Panc1 (cell line): Measurements from ENCODE around the gene BTBD8.

Experiments
- POLR2AphosphoS5 ChIP-seq: IDR thresholded peaks from 2 replicates; pipeline ENCODE4 v1.6.1; 2012; ENCODE audit warnings: mild to moderate bottlenecking, low read depth, low read length, moderate library complexity
- SIN3A ChIP-seq: IDR thresholded peaks from 2 replicates; pipeline ENCODE4 v1.6.1; 2012; ENCODE audit warnings: low read depth, mild to moderate bottlenecking, low read length, moderate library complexity, borderline replicate concordance; ENCODE audit not compliant: insufficient read depth
- TCF7L2 ChIP-seq: IDR thresholded peaks from 2 replicates; pipeline ENCODE4 v1.6.1; 2011; ENCODE audit warnings: mild to moderate bottlenecking, low read depth, low read length, inconsistent platforms
- TF ChIP-seq, protein P1 (sequence below), 2 experiments: IDR thresholded peaks; 2 replicates each; pipeline ENCODE4 v1.6.1; 2011 to 2012; ENCODE audit warnings: low read depth in 2 of 2, control low read depth in 1 of 2, low read length in 1 of 2, mild to moderate bottlenecking in 1 of 2, moderate library complexity in 1 of 2; ENCODE audit not compliant: insufficient read depth in 1 of 2
- TF ChIP-seq, protein P2 (sequence below): fragments of 450-650 bp; IDR thresholded peaks from 2 replicates; pipeline ENCODE4 v1.5.1; 2017; ENCODE audit warnings: mild to moderate bottlenecking

DNA sequence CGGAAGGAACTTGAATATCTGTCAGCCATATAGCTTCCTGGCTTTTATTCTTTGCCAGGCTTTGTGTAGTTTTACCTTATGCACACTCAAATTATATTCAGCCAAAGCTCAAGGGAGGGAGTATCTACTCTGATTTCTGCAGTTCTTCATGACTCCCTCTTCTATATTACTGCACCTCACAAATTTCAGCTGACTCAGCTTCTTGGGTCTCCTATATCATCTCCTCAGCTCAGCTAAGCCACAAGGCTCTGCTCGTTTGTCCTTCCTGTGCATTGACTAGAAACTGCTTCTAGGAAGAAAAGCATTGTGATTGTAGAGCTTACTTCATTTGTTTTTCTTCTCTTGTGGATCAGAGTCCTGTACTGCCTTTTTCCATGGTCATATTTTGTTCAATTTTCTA, 37.4 kb downstream of the BTBD8 start:
- TF ChIP-seq, protein P1, sequence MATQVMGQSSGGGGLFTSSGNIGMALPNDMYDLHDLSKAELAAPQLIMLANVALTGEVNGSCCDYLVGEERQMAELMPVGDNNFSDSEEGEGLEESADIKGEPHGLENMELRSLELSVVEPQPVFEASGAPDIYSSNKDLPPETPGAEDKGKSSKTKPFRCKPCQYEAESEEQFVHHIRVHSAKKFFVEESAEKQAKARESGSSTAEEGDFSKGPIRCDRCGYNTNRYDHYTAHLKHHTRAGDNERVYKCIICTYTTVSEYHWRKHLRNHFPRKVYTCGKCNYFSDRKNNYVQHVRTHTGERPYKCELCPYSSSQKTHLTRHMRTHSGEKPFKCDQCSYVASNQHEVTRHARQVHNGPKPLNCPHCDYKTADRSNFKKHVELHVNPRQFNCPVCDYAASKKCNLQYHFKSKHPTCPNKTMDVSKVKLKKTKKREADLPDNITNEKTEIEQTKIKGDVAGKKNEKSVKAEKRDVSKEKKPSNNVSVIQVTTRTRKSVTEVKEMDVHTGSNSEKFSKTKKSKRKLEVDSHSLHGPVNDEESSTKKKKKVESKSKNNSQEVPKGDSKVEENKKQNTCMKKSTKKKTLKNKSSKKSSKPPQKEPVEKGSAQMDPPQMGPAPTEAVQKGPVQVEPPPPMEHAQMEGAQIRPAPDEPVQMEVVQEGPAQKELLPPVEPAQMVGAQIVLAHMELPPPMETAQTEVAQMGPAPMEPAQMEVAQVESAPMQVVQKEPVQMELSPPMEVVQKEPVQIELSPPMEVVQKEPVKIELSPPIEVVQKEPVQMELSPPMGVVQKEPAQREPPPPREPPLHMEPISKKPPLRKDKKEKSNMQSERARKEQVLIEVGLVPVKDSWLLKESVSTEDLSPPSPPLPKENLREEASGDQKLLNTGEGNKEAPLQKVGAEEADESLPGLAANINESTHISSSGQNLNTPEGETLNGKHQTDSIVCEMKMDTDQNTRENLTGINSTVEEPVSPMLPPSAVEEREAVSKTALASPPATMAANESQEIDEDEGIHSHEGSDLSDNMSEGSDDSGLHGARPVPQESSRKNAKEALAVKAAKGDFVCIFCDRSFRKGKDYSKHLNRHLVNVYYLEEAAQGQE (IDR thresholded peaks at IDR 0.05; ENCODE audit: insufficient read depth in 1 of 2, low read depth in 2 of 2, low read length in 1 of 2) = no peak
- TF ChIP-seq, protein P2, sequence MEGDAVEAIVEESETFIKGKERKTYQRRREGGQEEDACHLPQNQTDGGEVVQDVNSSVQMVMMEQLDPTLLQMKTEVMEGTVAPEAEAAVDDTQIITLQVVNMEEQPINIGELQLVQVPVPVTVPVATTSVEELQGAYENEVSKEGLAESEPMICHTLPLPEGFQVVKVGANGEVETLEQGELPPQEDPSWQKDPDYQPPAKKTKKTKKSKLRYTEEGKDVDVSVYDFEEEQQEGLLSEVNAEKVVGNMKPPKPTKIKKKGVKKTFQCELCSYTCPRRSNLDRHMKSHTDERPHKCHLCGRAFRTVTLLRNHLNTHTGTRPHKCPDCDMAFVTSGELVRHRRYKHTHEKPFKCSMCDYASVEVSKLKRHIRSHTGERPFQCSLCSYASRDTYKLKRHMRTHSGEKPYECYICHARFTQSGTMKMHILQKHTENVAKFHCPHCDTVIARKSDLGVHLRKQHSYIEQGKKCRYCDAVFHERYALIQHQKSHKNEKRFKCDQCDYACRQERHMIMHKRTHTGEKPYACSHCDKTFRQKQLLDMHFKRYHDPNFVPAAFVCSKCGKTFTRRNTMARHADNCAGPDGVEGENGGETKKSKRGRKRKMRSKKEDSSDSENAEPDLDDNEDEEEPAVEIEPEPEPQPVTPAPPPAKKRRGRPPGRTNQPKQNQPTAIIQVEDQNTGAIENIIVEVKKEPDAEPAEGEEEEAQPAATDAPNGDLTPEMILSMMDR = no peak
- TF ChIP-seq POLR2AphosphoS5 (no peak), SIN3A (no peak), TCF7L2 (no peak)
